Measurements from ENCODE around the gene NDUFAF2.
"Not testable (repeated sequence)": the region's sequence is repeated elsewhere in the genome, so short reads cannot be mapped to it uniquely, and the experiment has no call there.

The NDUFAF2 gene

GRCh38 chr5:60960591-60960990 is 15.6 kb downstream of the NDUFAF2 start:
- no peak overlapping the region for H3K27ac ChIP-seq
- peak; percentile 67 for TF ChIP-seq CTCF (IDR thresholded peaks at IDR 0.05)
- TF ChIP-seq ZFX (IDR thresholded peaks at IDR 0.05; ENCODE audit: borderline replicate concordance) = no peak

GRCh38 chr5:60961685-60962084 is 16.7 kb downstream of the NDUFAF2 start:
- no peak for TF ChIP-seq ZFX (IDR thresholded peaks at IDR 0.05; ENCODE audit: borderline replicate concordance)
- no peak for TF ChIP-seq CTCF (IDR thresholded peaks at IDR 0.05)

DNA sequence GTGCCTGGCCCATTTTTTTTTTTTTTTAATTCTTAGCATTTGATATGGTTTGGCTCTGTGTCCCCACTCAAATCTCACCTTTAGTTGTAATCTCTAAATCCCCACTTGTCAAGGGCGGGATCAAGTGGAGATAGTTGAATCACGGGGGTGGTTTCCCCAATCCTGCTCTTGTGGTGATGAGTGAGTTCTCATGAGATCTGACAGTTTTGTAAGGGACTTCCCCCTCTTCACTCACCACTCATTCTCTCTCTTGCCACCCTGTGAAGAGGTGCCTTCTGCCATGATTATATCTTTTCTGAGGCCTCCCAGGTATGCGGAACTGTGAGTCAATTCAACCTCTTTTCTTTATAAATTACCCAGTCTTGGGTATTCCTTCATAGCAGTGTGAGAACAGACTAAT is 27.2 kb downstream of the NDUFAF2 start:
- no peak overlapping the region for H3K27ac ChIP-seq
- TF ChIP-seq CTCF (IDR thresholded peaks at IDR 0.05) (no peak), ZFX (IDR thresholded peaks at IDR 0.05; ENCODE audit: borderline replicate concordance) (no peak)

More at GRCh38 chr5:60961685-60962084, 16.7 kb downstream of the NDUFAF2 start:
- no peak overlapping the region for H3K27ac ChIP-seq

- no peak for TF ChIP-seq ZFX (IDR thresholded peaks at IDR 0.05; ENCODE audit: borderline replicate concordance)
- no peak for TF ChIP-seq CTCF (IDR thresholded peaks at IDR 0.05)
- no peak overlapping the region for H3K27ac ChIP-seq
These were observed 33.1 kb downstream of the NDUFAF2 start for GRCh38 chr5:60977956-60978737.

DNA sequence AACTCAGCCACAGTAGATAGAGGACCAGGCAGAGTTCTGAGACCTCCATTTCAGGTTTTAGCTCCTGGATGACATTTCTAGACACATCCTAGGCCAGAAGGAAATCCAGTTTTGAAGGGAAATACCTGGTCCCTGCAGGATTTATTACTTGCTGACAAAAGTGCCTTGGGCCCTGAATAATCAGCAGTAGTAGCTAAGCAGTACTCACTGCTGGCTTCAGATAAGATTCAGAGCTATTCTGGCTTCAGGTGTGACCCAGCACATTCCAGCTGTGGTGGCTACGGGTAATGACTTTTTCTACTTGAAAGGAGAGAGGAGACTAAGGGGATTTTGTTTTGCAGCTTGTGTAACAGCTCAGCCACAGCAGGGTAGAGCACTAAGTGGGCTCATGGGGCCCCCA is 34.0 kb downstream of the NDUFAF2 start:
- TF ChIP-seq ZFX (IDR thresholded peaks at IDR 0.05; ENCODE audit: borderline replicate concordance) (no peak), CTCF (IDR thresholded peaks at IDR 0.05) (no peak)
- no peak overlapping the region for H3K27ac ChIP-seq

DNA sequence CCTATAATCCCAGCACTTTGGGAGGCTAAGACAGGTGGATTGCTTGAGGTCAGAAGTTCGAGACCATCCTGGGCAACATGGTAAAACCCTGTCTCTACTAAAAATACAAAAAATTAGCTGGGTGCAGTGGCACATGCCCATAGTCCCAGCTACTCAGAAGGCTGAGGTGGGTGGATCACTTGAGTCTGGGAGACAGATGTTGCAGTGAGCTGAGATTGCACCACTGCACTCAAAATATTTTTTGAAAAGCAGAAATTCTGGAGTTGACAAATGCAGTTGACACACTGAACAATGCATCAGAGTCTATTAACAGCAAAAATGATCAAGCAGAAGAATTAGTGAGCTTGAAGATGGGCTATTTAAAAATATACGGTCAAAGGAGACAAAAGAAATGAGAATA is 35.5 kb downstream of the NDUFAF2 start:
- no peak for TF ChIP-seq ZFX (IDR thresholded peaks at IDR 0.05; ENCODE audit: borderline replicate concordance)
- no peak for TF ChIP-seq CTCF (IDR thresholded peaks at IDR 0.05)
- H3K27ac ChIP-seq = no peak overlapping the region

- H3K27ac ChIP-seq = not testable (repeated sequence)
These were observed 37.1 kb downstream of the NDUFAF2 start for GRCh38 chr5:60982127-60982526.

GRCh38 chr5:60989790-60990189 is 44.8 kb downstream of the NDUFAF2 start:
- no peak overlapping the region for H3K27ac ChIP-seq
- TF ChIP-seq ZFX (IDR thresholded peaks at IDR 0.05; ENCODE audit: borderline replicate concordance) (no peak), CTCF (IDR thresholded peaks at IDR 0.05) (no peak)

Data from 22Rv1 (cell line).